HEK293 (cell line): ENCODE data around the gene TLE2.

ENCODE experiments used
- CTCF ChIP-seq: fragments of 450-650 bp; formaldehyde crosslinking; IDR thresholded peaks from 2 replicates; pipeline ENCODE4 v1.5.1; 2016; ENCODE audit warnings: missing biosample characterization, missing genetic modification characterization
- REST ChIP-seq: fragments of 450-650 bp; formaldehyde crosslinking; IDR thresholded peaks from 2 replicates; pipeline ENCODE4 v1.5.1; 2016; ENCODE audit warnings: missing biosample characterization, missing genetic modification characterization
- ZFP37 ChIP-seq: fragments of 450-650 bp; formaldehyde crosslinking; IDR thresholded peaks from 2 replicates; pipeline ENCODE4 v1.5.1; 2016; ENCODE audit warnings: missing biosample characterization, missing genetic modification characterization
- ZNF138 ChIP-seq: fragments of 450-650 bp; formaldehyde crosslinking; IDR thresholded peaks from 2 replicates; pipeline ENCODE4 v1.5.1; 2016; ENCODE audit warnings: missing biosample characterization, missing genetic modification characterization, borderline replicate concordance
- ZNF610 ChIP-seq: fragments of 450-650 bp; formaldehyde crosslinking; IDR thresholded peaks from 2 replicates; pipeline ENCODE4 v1.5.1; 2016; ENCODE audit warnings: missing biosample characterization, missing genetic modification characterization, borderline replicate concordance
- ZNF654 ChIP-seq: fragments of 450-650 bp; formaldehyde crosslinking; IDR thresholded peaks from 2 replicates; pipeline ENCODE4 v1.5.1; 2016; ENCODE audit warnings: low read depth, missing biosample characterization, missing genetic modification characterization
- ZNF76 ChIP-seq: fragments of 450-650 bp; formaldehyde crosslinking; IDR thresholded peaks from 2 replicates; pipeline ENCODE4; 2016; ENCODE audit warnings: low read depth, missing biosample characterization, missing genetic modification characterization, borderline replicate concordance

GRCh38 chr19:2989236-2989946, 39.7 kb downstream of the TLE2 start:
- TF ChIP-seq ZFP37 (tag by site-specific recombination) = no peak
- no peak for TF ChIP-seq ZNF138 (tag by site-specific recombination)
- no peak for TF ChIP-seq CTCF (tag by site-specific recombination)
- TF ChIP-seq ZNF654 = no peak
- TF ChIP-seq ZNF76 (tag by site-specific recombination) = no peak
- TF ChIP-seq REST (tag by site-specific recombination) = no peak
- TF ChIP-seq ZNF610 (tag by site-specific recombination) = no peak
